Measurements from ENCODE around the gene PSKH1. TPM values are rescaled to one million over a fixed set of nuclear protein-coding genes. Genes with fewer than 3 reads are reported as not detected.
"Not testable (repeated sequence)": the region's sequence is repeated elsewhere in the genome, so short reads cannot be mapped to it uniquely, and the experiment has no call there.

PSKH1 gene
- total RNA-seq, 2 experiments from 2014 or later, result 21.3 to 21.5 TPM

DNA sequence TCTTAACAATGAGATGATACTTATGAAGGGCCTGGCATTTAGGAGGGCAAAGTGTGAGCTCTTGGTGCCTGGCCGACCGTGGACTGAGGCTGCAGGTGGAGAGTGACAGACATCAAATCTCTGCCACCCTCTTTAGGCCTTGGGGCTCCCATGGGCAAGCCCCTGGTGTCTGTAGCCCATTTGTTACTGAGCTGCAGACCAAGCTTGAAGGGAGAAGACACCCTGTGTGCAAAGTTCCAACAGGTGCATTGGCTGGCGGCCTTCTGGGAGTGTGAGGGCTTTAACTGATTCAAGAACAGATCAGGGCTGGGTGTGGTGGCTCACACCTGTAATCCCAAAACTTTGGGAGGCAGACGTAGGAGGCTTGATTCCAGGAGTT, 39.4 kb downstream of the PSKH1 start:
- H3K4me1 Mint-ChIP-seq, result peaks cover 27% of the 10 kb centered on the region
- H3K4me3 Mint-ChIP-seq, result no peak overlapping the region
- no peaks in the 10 kb centered on the region for H3K27me3 Mint-ChIP-seq
- no peak for DNase-seq
- H3K9me3 Mint-ChIP-seq, result no peaks in the 10 kb centered on the region
- CTCF ChIA-PET, result interaction anchor here (0.7 to 1.2 kb wide), 5 partner anchors 10 to 117 kb away, joined by 3 to 5 read pairs (median 3); no protein-coding TSS in a partner anchor
- POLR2A ChIA-PET, result no interaction called here
- H3K27ac Mint-ChIP-seq, result no peak overlapping the region
- peaks cover 51% of the 10 kb centered on the region for H3K36me3 Mint-ChIP-seq (ENCODE audit: low read depth)

DNA sequence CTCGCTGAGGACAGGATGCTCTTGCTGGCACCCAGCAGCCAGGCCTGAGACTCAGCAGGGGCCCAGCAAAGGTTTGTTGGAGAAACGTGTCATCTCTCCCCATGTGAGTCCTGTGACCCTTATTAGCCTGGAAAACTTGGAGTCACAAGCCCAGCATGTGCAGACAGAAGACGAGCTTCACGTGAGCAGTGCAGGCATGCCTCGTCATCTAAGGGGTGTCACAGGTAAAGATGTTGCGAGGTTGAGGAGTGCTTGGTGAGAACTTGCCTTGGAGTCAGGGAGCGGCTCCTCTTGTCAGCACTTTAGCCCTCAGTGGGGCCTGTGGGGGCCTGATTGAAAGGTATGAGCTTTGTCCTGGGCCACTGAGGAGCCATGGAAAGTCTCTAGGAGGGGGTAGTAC, 40.8 kb downstream of the PSKH1 start:
- H3K27me3 Mint-ChIP-seq, result no peaks in the 10 kb centered on the region
- H3K4me1 Mint-ChIP-seq, result peaks cover 28% of the 10 kb centered on the region
- H3K36me3 Mint-ChIP-seq (ENCODE audit: low read depth), result peaks cover 47% of the 10 kb centered on the region
- DNase-seq, result no peak
- ChIA-PET POLR2A (no interaction called here), CTCF (interaction anchor here (1.1 to 3.0 kb wide), 6 partner anchors 9 to 107 kb away, joined by 3 to 10 read pairs (median 6); partner anchors contain the start of gene PSKH1)
- H3K4me3 Mint-ChIP-seq, result peak overlapping the region; percentile 7
- peak overlapping the region; percentile 25 for H3K27ac Mint-ChIP-seq
- H3K9me3 Mint-ChIP-seq, result no peaks in the 10 kb centered on the region

DNA sequence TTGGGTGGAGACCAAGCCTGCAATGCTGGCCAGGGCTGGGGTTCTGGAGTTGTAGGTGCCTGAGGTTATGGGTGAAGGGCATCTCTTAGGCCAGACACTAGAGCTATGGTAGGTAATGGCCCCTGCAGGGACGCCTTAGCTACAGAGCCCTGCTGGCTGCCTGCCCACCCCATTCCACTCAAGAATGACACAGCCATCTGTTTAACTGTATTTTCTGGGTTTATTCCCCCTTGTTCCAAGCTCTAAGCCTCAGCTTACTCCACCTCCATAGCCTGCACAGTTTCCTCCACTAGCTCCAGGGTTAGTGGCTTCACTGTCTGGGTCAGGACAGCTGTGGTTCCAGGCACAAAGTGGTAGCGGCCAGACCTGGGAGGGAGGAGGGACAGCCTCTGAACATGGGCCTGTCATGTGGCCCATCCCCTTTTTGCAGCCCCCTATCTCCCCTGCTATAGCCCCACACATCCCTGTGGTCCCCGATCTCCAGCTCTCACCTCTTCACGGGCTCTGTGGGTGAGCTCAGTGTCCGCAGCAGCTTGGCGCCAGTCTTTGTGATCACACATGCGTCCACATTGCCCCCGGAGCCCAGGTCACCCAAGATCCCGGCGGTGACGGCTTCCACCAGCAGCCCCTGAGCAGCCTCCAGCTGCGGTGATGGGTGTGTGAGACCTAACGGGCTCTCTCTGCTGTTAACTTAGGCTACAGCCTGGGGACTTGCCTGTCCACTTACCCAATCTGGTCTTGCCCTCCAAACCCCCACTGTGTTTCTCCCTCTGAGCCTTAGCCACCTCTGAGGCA, 41.4 kb downstream of the PSKH1 start:
- no peaks in the 10 kb centered on the region for H3K27me3 Mint-ChIP-seq
- POLR2A ChIA-PET, result no interaction called here
- peak overlapping the region; percentile 99 for H3K4me3 Mint-ChIP-seq

GRCh38 chr16:67935101-67935401, 42.0 kb downstream of the PSKH1 start:
- POLR2A ChIA-PET, result interaction anchor here (1.2 kb wide), 1 partner anchor 42 kb away, joined by 6 read pairs; the partner anchor contains the start of gene PSKH1
- Mint-ChIP-seq H3K27ac (peak overlapping the region; percentile 93), H3K27me3 (no peaks in the 10 kb centered on the region), H3K4me3 (peak overlapping the region; percentile 99), H3K36me3 (ENCODE audit: low read depth) (peaks cover 52% of the 10 kb centered on the region), H3K9me3 (no peaks in the 10 kb centered on the region), H3K4me1 (peaks cover 40% of the 10 kb centered on the region)
- CTCF ChIA-PET, result interaction anchor here (0.6 to 4.0 kb wide), 14 partner anchors 8 to 414 kb away, joined by 3 to 23 read pairs (median 3); partner anchors contain the start of gene PSKH1
- no peak for DNase-seq

More for the DNA sequence above, 41.4 kb downstream of the PSKH1 start:
- Mint-ChIP-seq H3K27ac (peak overlapping the region; percentile 93), H3K9me3 (no peaks in the 10 kb centered on the region), H3K36me3 (ENCODE audit: low read depth) (peaks cover 49% of the 10 kb centered on the region), H3K4me1 (peaks cover 35% of the 10 kb centered on the region)
- CTCF ChIA-PET, result interaction anchor here (0.5 to 4.0 kb wide), 14 partner anchors 9 to 414 kb away, joined by 3 to 23 read pairs (median 4); partner anchors contain the start of gene PSKH1
- no peak for DNase-seq

DNA sequence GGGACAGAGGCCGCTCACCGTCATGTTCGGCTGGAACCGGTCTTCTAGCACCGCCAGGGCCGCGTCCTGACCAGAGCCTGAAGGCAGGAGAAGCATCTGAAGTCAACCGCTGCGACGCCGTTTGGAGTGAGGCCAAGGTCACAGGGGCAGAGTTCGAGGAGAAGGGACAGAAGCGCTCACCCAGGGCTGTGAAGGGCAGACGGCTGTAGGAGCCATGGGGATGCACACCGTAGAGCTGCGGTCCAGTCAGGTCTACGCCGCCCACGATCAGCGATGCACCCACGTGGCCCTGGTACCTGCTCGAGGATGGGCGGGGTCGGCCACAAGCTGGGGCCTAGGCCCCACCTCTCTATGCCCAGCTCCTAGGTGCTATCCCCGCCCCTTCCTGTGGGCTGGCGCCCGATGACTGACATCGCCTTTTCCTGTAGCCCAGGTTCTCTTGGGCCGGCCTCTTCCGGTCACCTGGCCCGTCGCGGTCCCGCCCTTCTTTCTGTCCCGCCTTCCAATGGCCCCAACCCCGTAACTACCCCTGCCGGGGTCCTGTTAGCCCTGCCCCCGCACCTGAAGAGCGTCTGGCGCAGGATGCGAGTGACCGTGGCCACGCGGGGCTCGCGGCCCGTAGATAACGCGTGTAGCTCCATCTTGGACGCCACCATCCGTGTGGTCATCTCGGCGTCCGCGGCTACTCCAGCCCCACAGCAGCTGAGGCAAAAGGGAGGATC, 42.5 kb downstream of the PSKH1 start:
- Mint-ChIP-seq H3K4me1 (peaks cover 45% of the 10 kb centered on the region), H3K36me3 (ENCODE audit: low read depth) (peaks cover 53% of the 10 kb centered on the region), H3K27me3 (no peaks in the 10 kb centered on the region), H3K27ac (peak overlapping the region; percentile 93), H3K4me3 (peak overlapping the region; percentile 99), H3K9me3 (no peaks in the 10 kb centered on the region)
- CTCF ChIA-PET, result interaction anchor here (0.6 to 4.0 kb wide), 17 partner anchors 8 to 415 kb away, joined by 3 to 23 read pairs (median 3); partner anchors contain the start of gene PSKH1
- POLR2A ChIA-PET, result interaction anchor here (0.6 to 1.2 kb wide), 2 partner anchors 43 to 454 kb away, joined by 3 to 6 read pairs; partner anchors contain the start of gene PSKH1
- DNase-seq, result peak; percentile 97

- peaks cover 50% of the 10 kb centered on the region for H3K36me3 Mint-ChIP-seq (ENCODE audit: low read depth)
- H3K27me3 Mint-ChIP-seq, result no peaks in the 10 kb centered on the region
- CTCF ChIA-PET, result interaction anchor here (0.7 to 4.0 kb wide), 12 partner anchors 7 to 415 kb away, joined by 3 to 23 read pairs (median 3); partner anchors contain the start of gene PSKH1
- peaks cover 50% of the 10 kb centered on the region for H3K4me1 Mint-ChIP-seq
- no peak for DNase-seq
- H3K9me3 Mint-ChIP-seq, result no peaks in the 10 kb centered on the region
- peak within 1 kb of the TSS; percentile 93 for H3K27ac Mint-ChIP-seq
- POLR2A ChIA-PET, result interaction anchor here (0.6 to 1.2 kb wide), 2 partner anchors 44 to 455 kb away, joined by 3 to 6 read pairs; partner anchors contain the start of gene PSKH1
- peak within 1 kb of the TSS; percentile 99 for H3K4me3 Mint-ChIP-seq
Measured at GRCh38 chr16:67936124-67936879, 43.2 kb downstream of the PSKH1 start, which contains the start of gene PSMB10. Gene PSMB10 (minus strand): TSS chr16:67936850. CDS start chr16:67936749, 101 bp downstream.

DNA sequence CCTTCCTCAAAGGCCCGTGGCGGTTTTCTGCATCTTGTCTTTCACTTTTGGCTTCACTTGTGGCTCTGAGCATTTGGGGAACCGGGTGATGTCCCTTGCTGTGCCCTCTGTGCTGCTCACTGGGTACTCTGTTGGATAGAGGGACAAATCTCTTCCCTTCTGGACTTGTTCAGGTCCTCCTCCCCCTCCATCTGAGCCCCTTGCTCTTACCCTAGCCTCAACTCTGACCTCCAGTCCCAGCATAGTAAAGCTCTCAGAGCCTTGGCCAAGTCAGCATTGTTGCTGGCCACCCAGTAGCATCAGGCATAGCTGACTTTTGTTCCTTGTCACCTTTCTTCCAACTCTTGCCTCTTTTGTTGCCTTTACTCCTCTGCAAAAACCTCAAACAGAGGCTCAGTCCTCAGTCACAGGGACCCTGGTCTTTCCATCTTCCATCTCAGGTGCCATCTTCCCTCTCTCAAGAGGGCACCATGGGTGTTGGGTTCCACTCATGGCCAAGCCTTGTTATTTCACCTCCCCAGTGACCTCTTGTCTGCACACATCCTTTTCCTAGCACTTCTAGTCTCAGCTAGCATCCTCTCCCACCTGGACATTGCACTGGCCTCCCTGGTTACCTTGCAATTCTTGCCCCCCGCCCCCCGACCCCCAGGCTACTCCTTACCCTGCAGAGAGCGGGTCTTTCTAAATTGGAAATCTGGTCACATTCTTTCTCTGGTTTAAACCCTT, 44.0 kb downstream of the PSKH1 start:
- H3K9me3 Mint-ChIP-seq, result no peaks in the 10 kb centered on the region
- peaks cover 57% of the 10 kb centered on the region for H3K4me1 Mint-ChIP-seq
- H3K4me3 Mint-ChIP-seq, result peak overlapping the region; percentile 99
- CTCF ChIA-PET, result interaction anchor here (0.7 to 4.0 kb wide), 7 partner anchors 47 to 416 kb away, joined by 3 to 23 read pairs (median 4); partner anchors contain the start of gene CARMIL2
- H3K27ac Mint-ChIP-seq, result peak overlapping the region; percentile 93
- POLR2A ChIA-PET, result no interaction called here
- H3K36me3 Mint-ChIP-seq (ENCODE audit: low read depth), result peaks cover 52% of the 10 kb centered on the region
- peak; percentile 93 for DNase-seq
- H3K27me3 Mint-ChIP-seq, result no peaks in the 10 kb centered on the region

DNA sequence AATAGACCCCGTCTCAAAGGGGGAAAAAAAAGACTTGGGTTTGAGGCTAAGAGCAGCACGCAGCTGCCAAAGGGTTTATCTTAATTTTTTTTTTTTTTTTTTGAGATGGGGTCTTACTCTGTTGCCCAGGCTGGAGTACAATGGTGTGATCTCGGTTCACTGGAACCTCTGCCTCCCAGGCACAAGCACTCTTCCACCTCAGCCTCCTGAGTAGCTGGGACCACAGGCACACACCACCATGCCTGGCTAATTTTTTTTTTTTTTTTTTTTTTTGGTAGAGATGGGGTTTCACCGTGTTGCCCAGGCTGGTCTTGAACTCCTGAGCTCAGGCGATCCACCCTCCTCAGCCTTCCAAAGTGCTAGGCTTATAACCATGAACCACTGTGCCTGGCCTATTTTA, 44.7 kb downstream of the PSKH1 start:
- H3K9me3 Mint-ChIP-seq, POLR2A ChIA-PET, H3K27me3 Mint-ChIP-seq, DNase-seq: not testable (repeated sequence)
- Mint-ChIP-seq H3K27ac (peak overlapping the region; percentile 93), H3K4me1 (peaks cover 59% of the 10 kb centered on the region), H3K36me3 (ENCODE audit: low read depth) (peaks cover 48% of the 10 kb centered on the region), H3K4me3 (peak overlapping the region; percentile 99)
- CTCF ChIA-PET, result interaction anchor here (0.7 to 4.0 kb wide), 6 partner anchors 9 to 416 kb away, joined by 3 to 23 read pairs (median 4); partner anchors contain the start of gene CARMIL2

- Mint-ChIP-seq H3K4me1 (peaks cover 48% of the 10 kb centered on the region), H3K9me3 (no peaks in the 10 kb centered on the region), H3K36me3 (ENCODE audit: low read depth) (peaks cover 35% of the 10 kb centered on the region), H3K27ac (peak overlapping the region; percentile 76), H3K27me3 (no peaks in the 10 kb centered on the region), H3K4me3 (no peak overlapping the region)
- peak; percentile 26 for DNase-seq
- ChIA-PET POLR2A (no interaction called here), CTCF (interaction anchor here (0.9 to 1.9 kb wide), 6 partner anchors 10 to 133 kb away, joined by 3 to 9 read pairs (median 4); partner anchors contain the start of genes RANBP10 and TSNAXIP1)
Measured at GRCh38 chr16:67939507-67940445, 46.7 kb downstream of the PSKH1 start.

GRCh38 chr16:67940446-67941089, 47.5 kb downstream of the PSKH1 start:
- Mint-ChIP-seq H3K27me3 (no peaks in the 10 kb centered on the region), H3K4me3 (no peak overlapping the region), H3K9me3 (no peaks in the 10 kb centered on the region), H3K4me1 (peaks cover 40% of the 10 kb centered on the region), H3K27ac (peak overlapping the region; percentile 60), H3K36me3 (ENCODE audit: low read depth) (peaks cover 27% of the 10 kb centered on the region)
- no peak for DNase-seq
- CTCF ChIA-PET, result interaction anchor here (0.8 to 2.1 kb wide), 8 partner anchors 10 to 154 kb away, joined by 3 to 9 read pairs (median 6); partner anchors contain the start of genes RANBP10 and TSNAXIP1
- POLR2A ChIA-PET, result no interaction called here

All from activated CD4-positive, alpha-beta T cell treated with anti-CD3 and anti-CD28 coated beads, Interleukin-2, amount 10 ng/mL, durations not matched to agents 7 days and 5 days (primary cell).